ENCODE data around the gene NOP53.

The NOP53 gene

GRCh38 chr19:47745010-47745901 lies at the start of gene NOP53:
Gene NOP53, plus strand, starts transcription at chr19:47745546. Its CDS starts 14 bp downstream, at chr19:47745560.
- TF ChIP-seq CTCF (IDR thresholded peaks at IDR 0.05; ENCODE audit: extremely low read depth, missing control alignments), result no peak

GRCh38 chr19:47696635-47697034 lies 48.7 kb upstream of the NOP53 start:
- TF ChIP-seq CTCF (IDR thresholded peaks at IDR 0.05; ENCODE audit: extremely low read depth, missing control alignments), result no peak
- DNase-seq (ENCODE audit: low spot score), result no peak

More at GRCh38 chr19:47745010-47745901, at the start of gene NOP53:
- DNase-seq (ENCODE audit: low spot score), result peak; percentile 98

GRCh38 chr19:47697863-47698609 lies 47.3 kb upstream of the NOP53 start:
- peak; percentile 99 for TF ChIP-seq CTCF (IDR thresholded peaks at IDR 0.05; ENCODE audit: extremely low read depth, missing control alignments)
- DNase-seq (ENCODE audit: low spot score), result peak; percentile 90

- TF ChIP-seq CTCF (IDR thresholded peaks at IDR 0.05; ENCODE audit: extremely low read depth, missing control alignments), result no peak
- DNase-seq (ENCODE audit: low spot score), result no peak
Measured at GRCh38 chr19:47698631-47699359, 46.6 kb upstream of the NOP53 start.

- peak; percentile 92 for DNase-seq (ENCODE audit: low spot score)
- peak; percentile 71 for TF ChIP-seq CTCF (IDR thresholded peaks at IDR 0.05; ENCODE audit: extremely low read depth, missing control alignments)
Measured at GRCh38 chr19:47699360-47699917, 45.9 kb upstream of the NOP53 start.

GRCh38 chr19:47700934-47701716 lies 44.2 kb upstream of the NOP53 start:
- DNase-seq (ENCODE audit: low spot score), result no peak
- no peak for TF ChIP-seq CTCF (IDR thresholded peaks at IDR 0.05; ENCODE audit: extremely low read depth, missing control alignments)

Measured in GM20000 (cell line).